GM12878 (cell line): ENCODE data around the gene CNNM3. TPM values are rescaled to one million over a fixed set of nuclear protein-coding genes. Genes with fewer than 3 reads are reported as not detected.

Experiments
- ATAC-seq: fragments of 200-7000 bp; cut with Tn5 transposase; 3 replicates; pipeline ENCODE4 v1.9.1; 2020; ENCODE audit warnings: mild to moderate bottlenecking, moderate library complexity
- BruUV-seq: library from RNA; stranded (reverse); fragments of 400-500 nt; replicated peaks from 2 replicates; lab custom pipeline; 2021; lab: Mats Ljungman, UMichigan
- CTCF ChIA-PET: fragments of 300-600 bp; sonication (Branson Sonifier 250); formaldehyde crosslinking; extraction: SDS; loops from one replicate; lab custom pipeline; 2021; ENCODE audit warnings: inconsistent platforms; lab: Yijun Ruan, JAX
- POLR2A ChIA-PET: fragments of 350-600 bp; formaldehyde crosslinking; extraction: SDS; loops from one replicate; lab custom pipeline; 2021; ENCODE audit warnings: inconsistent platforms; lab: Charles Lee
- RAD21 ChIA-PET: fragments of 300-600 bp; sonication (Branson Sonifier 250); formaldehyde crosslinking; loops from one replicate; lab custom pipeline; 2023; ENCODE audit warnings: antibody characterized with exemption; ENCODE audit not compliant: unreplicated experiment; lab: Charles Lee
- SMC1A ChIA-PET: fragments of 300-600 bp; sonication (Branson Sonifier 250); formaldehyde crosslinking; loops from one replicate; lab custom pipeline; 2023; ENCODE audit not compliant: unreplicated experiment, uncharacterized antibody; lab: Charles Lee
- DNase-seq: peaks from one replicate; pipeline ENCODE4 v3.0.0-alpha.2; 2011; ENCODE audit warnings: low read depth, low spot score
- FAIRE-seq: peaks from 3 replicates; lab custom pipeline; 2011; peaks lifted over from hg19 to GRCh38; lab: Jason Lieb, UNC
- H2AFZ ChIP-seq: 2 replicates; pipeline ENCODE4 v1.6.0; 2011; ENCODE audit warnings: low read depth, low read length, control low read depth; ENCODE audit not compliant: control insufficient read depth
- H3K27ac ChIP-seq: 2 replicates; pipeline ENCODE4 v1.5.1; 2011; ENCODE audit warnings: control low read depth; ENCODE audit not compliant: control insufficient read depth, insufficient read depth
- H3K27me3 ChIP-seq, 2 experiments: replicated peaks in 1 of 2; 2 replicates each; pipeline versions ENCODE4 v1.6.0 to v1.6.1; 2011; ENCODE audit warnings: low read length in 1 of 2; ENCODE audit not compliant: control insufficient read depth in 2 of 2, insufficient read depth in 2 of 2
- H3K36me3 ChIP-seq, 2 experiments: 2 replicates each; pipeline ENCODE4 v1.5.1; 2011; ENCODE audit warnings: low read length in 1 of 2; ENCODE audit not compliant: control insufficient read depth in 2 of 2, insufficient read depth in 2 of 2
- H3K4me1 ChIP-seq: 2 replicates; pipeline ENCODE4 v1.6.1; 2011; ENCODE audit warnings: mild to moderate bottlenecking, low read length, moderate library complexity, mixed read lengths; ENCODE audit not compliant: control insufficient read depth, insufficient read depth
- H3K4me2 ChIP-seq: 2 replicates; pipeline ENCODE4 v1.6.0; 2011; ENCODE audit warnings: control low read depth; ENCODE audit not compliant: control insufficient read depth, insufficient read depth
- H3K4me3 ChIP-seq: fragments of 200-600 bp; sonication (generic); 2 replicates; pipeline ENCODE4 v1.5.1; 2016
- H3K79me2 ChIP-seq: 2 replicates; pipeline ENCODE4 v1.6.0; 2011; ENCODE audit warnings: low read length; ENCODE audit not compliant: control insufficient read depth, insufficient read depth
- H3K9ac ChIP-seq: 2 replicates; pipeline ENCODE4 v1.8.0; 2011; ENCODE audit warnings: low read length, control low read depth, mixed read lengths; ENCODE audit not compliant: control insufficient read depth, insufficient read depth
- H3K9me3 ChIP-seq: replicated peaks from 3 replicates; pipeline ENCODE4 v1.5.1; 2011; ENCODE audit warnings: mild to moderate bottlenecking, low read length; ENCODE audit not compliant: control insufficient read depth, insufficient read depth
- H4K20me1 ChIP-seq: 2 replicates; pipeline ENCODE4 v1.6.0; 2011; ENCODE audit not compliant: control insufficient read depth, insufficient read depth
- CHD2 ChIP-seq: IDR thresholded peaks from 2 replicates; pipeline ENCODE4 v1.6.1; 2011; ENCODE audit warnings: low read depth, low read length, improper control_type of control experiment, borderline replicate concordance
- GATAD2B ChIP-seq: fragments of 450-650 bp; conservative IDR thresholded peaks from 2 replicates; pipeline ENCODE4 v1.6.1; 2017; ENCODE audit warnings: low read depth, mild to moderate bottlenecking, moderate library complexity
- TBL1XR1 ChIP-seq: IDR thresholded peaks from 2 replicates; pipeline ENCODE4 v1.6.1; 2012; ENCODE audit warnings: low read depth, low read length, improper control_type of control experiment
- WGBS: methylation state at CpG from one replicate; pipeline ENCODE4 v1.1.6; 2016; ENCODE audit warnings: low lambda C conversion rate; ENCODE audit not compliant: insufficient replicate concordance, insufficient coverage; ENCODE audit errors: missing lambda C conversion rate; 5-methylcytosine and 5-hydroxymethylcytosine counted together
- in situ Hi-C: fragments of 300-500 bp; cut with MboI; formaldehyde crosslinking; loops from 9 replicates; pipeline ENCODE4 v1.14.3; 2018; ENCODE audit warnings: mixed read lengths
- intact Hi-C: fragments of 100-400 bp; cut with micrococcal nuclease; formaldehyde crosslinking; loops from one replicate; pipeline ENCODE4 v1.14.2; 2022; ENCODE audit not compliant: unreplicated experiment
- polyA plus RNA-seq, 11 experiments: library from polyadenylated mRNA; depleted of rRNA in 4 of 11; unstranded in 6 of 11; stranded (reverse) in 5 of 11; fragments of >200 nt; fragmentation: Nextera tagmentation in 4 of 11; fragmentation: Illumina TruSeq in 1 of 11; extraction: Ambion mirVana in 4 of 11; extraction: Trizol in 1 of 11; gene quantifications; 1 replicate in 1 of 11; 2 replicates in 10 of 11; pipeline versions ENCODE4 v1.2.1 to v1.2.3, GENCODE V29; 2011 to 2016; ENCODE audit warnings: inconsistent platforms in 2 of 11, missing spikeins in 2 of 11, low read depth in 1 of 11
- total RNA-seq, 4 experiments: library from RNA; depleted of rRNA in 3 of 4; stranded (reverse); fragments of >200 nt in 3 of 4; fragmentation: Illumina TruSeq in 1 of 4; extraction: Trizol in 1 of 4; gene quantifications; 2 replicates each; pipeline versions ENCODE4 v1.2.1 to v1.2.3, GENCODE V29; 2013 to 2021
- TF ChIP-seq, protein P1 (sequence below): IDR thresholded peaks from 2 replicates; pipeline ENCODE4 v1.6.1; 2011; ENCODE audit warnings: borderline replicate concordance, low read depth, mild to moderate bottlenecking, moderate library complexity, mixed read lengths, low read length; ENCODE audit not compliant: insufficient read depth; ENCODE audit errors: extremely low read length
- TF ChIP-seq, protein P2 (sequence below): fragments of 450-650 bp; IDR thresholded peaks from 2 replicates; pipeline ENCODE4 v1.6.1; 2017; ENCODE audit warnings: mild to moderate bottlenecking, moderate library complexity

Gene CNNM3
- total and polyA plus RNA-seq, 10 of the 15 experiments (the other 5 are each of a cell fraction or from before 2014, with no cell fraction given): 0.72 to 14.3 (median 4.0) TPM

DNA sequence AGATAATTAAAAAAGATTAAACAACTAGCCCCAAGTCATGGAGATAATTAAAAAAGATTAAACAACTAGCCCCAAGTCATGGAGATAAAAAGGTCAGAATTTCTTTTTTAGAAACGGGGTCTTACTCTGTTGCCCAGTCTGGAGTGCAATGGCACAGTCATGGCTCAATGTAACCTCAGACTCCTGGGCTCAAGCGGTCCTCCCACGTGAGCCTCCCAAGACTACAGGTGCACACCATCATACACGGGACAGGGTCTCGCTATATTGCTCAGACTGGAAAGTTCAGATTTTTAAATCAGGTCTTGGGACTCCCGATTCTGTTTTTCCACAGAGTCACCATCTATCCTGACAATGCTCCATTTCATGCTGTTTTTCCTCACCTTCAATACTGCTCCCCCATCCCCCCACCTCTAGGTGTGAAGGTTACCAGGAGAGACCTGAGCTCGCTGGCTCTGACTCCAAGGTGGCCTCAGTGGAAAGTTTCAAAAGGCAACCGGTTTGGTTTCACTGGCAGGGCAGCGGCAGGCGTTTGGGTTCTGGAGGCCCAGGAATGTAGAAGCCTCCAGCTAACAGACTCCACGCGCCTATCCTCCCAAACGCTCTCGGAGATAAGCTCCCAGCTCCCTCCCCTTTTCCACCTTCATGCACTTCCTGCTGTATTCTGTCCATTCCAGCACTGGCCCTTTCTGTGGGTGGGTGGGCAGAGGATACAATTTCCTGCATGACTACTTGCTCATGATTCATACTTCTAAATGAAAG, 56.7 kb downstream of the CNNM3 start:
- no TSS peak for BruUV-seq
- Histone ChIP-seq H3K27ac (no peak overlapping the region), H3K9me3 (no peaks in the 10 kb centered on the region), H3K79me2 (peaks cover 20% of the 10 kb centered on the region), H3K36me3 (no peaks in the 10 kb centered on the region), H3K4me2 (no peak overlapping the region)
- in situ Hi-C loops: no loop called here
- FAIRE-seq (no peak), DNase-seq (no peak)
- ChIA-PET RAD21 (interaction anchor here (0.8 to 3.6 kb wide), 5 partner anchors 15 to 105 kb away, joined by 3 to 38 read pairs (median 4); partner anchors contain the start of gene ANKRD39), CTCF (interaction anchor here (0.9 to 5.0 kb wide), 4 partner anchors 8 to 82 kb away, joined by 4 to 31 read pairs (median 14); partner anchors contain the start of gene ANKRD39), POLR2A (interaction anchor here (0.6 to 3.2 kb wide), 8 partner anchors 10 to 105 kb away, joined by 3 to 28 read pairs (median 4); partner anchors contain the start of gene ANKRD39)
- intact Hi-C loops: no loop called here
- TF ChIP-seq, protein P1, sequence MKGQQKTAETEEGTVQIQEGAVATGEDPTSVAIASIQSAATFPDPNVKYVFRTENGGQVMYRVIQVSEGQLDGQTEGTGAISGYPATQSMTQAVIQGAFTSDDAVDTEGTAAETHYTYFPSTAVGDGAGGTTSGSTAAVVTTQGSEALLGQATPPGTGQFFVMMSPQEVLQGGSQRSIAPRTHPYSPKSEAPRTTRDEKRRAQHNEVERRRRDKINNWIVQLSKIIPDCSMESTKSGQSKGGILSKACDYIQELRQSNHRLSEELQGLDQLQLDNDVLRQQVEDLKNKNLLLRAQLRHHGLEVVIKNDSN: no peak
- TF ChIP-seq TBL1XR1 (no peak), CHD2 (no peak), GATAD2B (no peak)
- TF ChIP-seq, protein P2, sequence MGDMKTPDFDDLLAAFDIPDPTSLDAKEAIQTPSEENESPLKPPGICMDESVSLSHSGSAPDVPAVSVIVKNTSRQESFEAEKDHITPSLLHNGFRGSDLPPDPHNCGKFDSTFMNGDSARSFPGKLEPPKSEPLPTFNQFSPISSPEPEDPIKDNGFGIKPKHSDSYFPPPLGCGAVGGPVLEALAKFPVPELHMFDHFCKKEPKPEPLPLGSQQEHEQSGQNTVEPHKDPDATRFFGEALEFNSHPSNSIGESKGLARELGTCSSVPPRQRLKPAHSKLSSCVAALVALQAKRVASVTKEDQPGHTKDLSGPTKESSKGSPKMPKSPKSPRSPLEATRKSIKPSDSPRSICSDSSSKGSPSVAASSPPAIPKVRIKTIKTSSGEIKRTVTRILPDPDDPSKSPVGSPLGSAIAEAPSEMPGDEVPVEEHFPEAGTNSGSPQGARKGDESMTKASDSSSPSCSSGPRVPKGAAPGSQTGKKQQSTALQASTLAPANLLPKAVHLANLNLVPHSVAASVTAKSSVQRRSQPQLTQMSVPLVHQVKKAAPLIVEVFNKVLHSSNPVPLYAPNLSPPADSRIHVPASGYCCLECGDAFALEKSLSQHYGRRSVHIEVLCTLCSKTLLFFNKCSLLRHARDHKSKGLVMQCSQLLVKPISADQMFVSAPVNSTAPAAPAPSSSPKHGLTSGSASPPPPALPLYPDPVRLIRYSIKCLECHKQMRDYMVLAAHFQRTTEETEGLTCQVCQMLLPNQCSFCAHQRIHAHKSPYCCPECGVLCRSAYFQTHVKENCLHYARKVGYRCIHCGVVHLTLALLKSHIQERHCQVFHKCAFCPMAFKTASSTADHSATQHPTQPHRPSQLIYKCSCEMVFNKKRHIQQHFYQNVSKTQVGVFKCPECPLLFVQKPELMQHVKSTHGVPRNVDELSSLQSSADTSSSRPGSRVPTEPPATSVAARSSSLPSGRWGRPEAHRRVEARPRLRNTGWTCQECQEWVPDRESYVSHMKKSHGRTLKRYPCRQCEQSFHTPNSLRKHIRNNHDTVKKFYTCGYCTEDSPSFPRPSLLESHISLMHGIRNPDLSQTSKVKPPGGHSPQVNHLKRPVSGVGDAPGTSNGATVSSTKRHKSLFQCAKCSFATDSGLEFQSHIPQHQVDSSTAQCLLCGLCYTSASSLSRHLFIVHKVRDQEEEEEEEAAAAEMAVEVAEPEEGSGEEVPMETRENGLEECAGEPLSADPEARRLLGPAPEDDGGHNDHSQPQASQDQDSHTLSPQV: no peak
- TF ChIP-seq, all 136 proteins: peak for 0
- no peaks in the 10 kb centered on the region for H4K20me1 ChIP-seq
- H2AFZ ChIP-seq: no peak overlapping the region
- 84% methylated on average over 13 of the region's 14 CpGs for WGBS
- H3K27me3 ChIP-seq: no peaks in the 10 kb centered on the region; a peak in 1 of 4 replicates
- no peak for ATAC-seq
- H3K9ac ChIP-seq: no peak overlapping the region
- no peak overlapping the region for H3K4me3 ChIP-seq
- SMC1A ChIA-PET: interaction anchor here (0.7 to 3.1 kb wide), 4 partner anchors 15 to 80 kb away, joined by 3 to 25 read pairs (median 8); partner anchors contain the start of genes ANKRD39 and CNNM3
- H3K4me1 ChIP-seq: peaks cover 37% of the 10 kb centered on the region
